SJSA1 (cell line): ENCODE data around the gene PSTPIP1. TPM values are rescaled to one million over a fixed set of nuclear protein-coding genes. Genes with fewer than 3 reads are reported as not detected.

ENCODE experiments used
- DNase-seq, 2 experiments: peaks; one replicate each; pipeline ENCODE4 v3.0.0-alpha.2; 2015 to 2020; ENCODE audit warnings: low spot score in 2 of 2, low read depth in 1 of 2
- H3K27ac ChIP-seq: fragments of 250-450 bp; sonication (Bioruptor Pico); 2 replicates; pipeline ENCODE4 v1.5.1; 2020; ENCODE audit warnings: mild to moderate bottlenecking, moderate library complexity
- H3K27me3 ChIP-seq: fragments of 250-450 bp; sonication (Bioruptor Pico); replicated peaks from 2 replicates; pipeline ENCODE4 v1.5.1; 2020; ENCODE audit warnings: mild to moderate bottlenecking, moderate library complexity
- H3K36me3 ChIP-seq: fragments of 250-450 bp; sonication (Bioruptor Pico); 2 replicates; pipeline ENCODE4 v1.5.1; 2020; ENCODE audit warnings: mild to moderate bottlenecking
- H3K4me1 ChIP-seq: fragments of 250-450 bp; sonication (Bioruptor Pico); replicated peaks from 2 replicates; pipeline ENCODE4 v1.6.1; 2021; ENCODE audit warnings: mild to moderate bottlenecking
- H3K4me3 ChIP-seq: fragments of 250-450 bp; sonication (Bioruptor Pico); 2 replicates; pipeline ENCODE4 v1.5.1; 2020; ENCODE audit warnings: mild to moderate bottlenecking
- H3K9me3 ChIP-seq: fragments of 250-450 bp; sonication (Bioruptor Pico); replicated peaks from 2 replicates; pipeline ENCODE4 v1.5.1; 2020; ENCODE audit warnings: mild to moderate bottlenecking
- total RNA-seq: library from RNA; depleted of rRNA; stranded (reverse); fragments of >200 nt; shearing (Covaris generic); gene quantifications from 2 replicates; pipeline ENCODE4 v1.2.3, GENCODE V29; 2014

The PSTPIP1 gene
- total RNA-seq, 1 experiment from 2014 or later, result not detected

GRCh38 chr15:76972389-76973361, 22.3 kb upstream of the PSTPIP1 start:
- Histone ChIP-seq H3K27me3 (peaks cover 12% of the 10 kb centered on the region), H3K4me1 (no peaks in the 10 kb centered on the region), H3K9me3 (no peaks in the 10 kb centered on the region), H3K36me3 (no peaks in the 10 kb centered on the region), H3K4me3 (no peak overlapping the region), H3K27ac (no peak overlapping the region)
- DNase-seq, result no peak

- Histone ChIP-seq H3K27ac (no peak overlapping the region), H3K27me3 (peaks cover 15% of the 10 kb centered on the region), H3K9me3 (no peaks in the 10 kb centered on the region), H3K36me3 (no peaks in the 10 kb centered on the region), H3K4me1 (no peaks in the 10 kb centered on the region), H3K4me3 (no peak overlapping the region)
- no peak for DNase-seq
Measured at GRCh38 chr15:76973362-76973743, 21.6 kb upstream of the PSTPIP1 start.

- Histone ChIP-seq H3K36me3 (no peaks in the 10 kb centered on the region), H3K27ac (no peak overlapping the region), H3K4me3 (no peak overlapping the region), H3K9me3 (no peaks in the 10 kb centered on the region), H3K27me3 (peaks cover 15% of the 10 kb centered on the region), H3K4me1 (no peaks in the 10 kb centered on the region)
- DNase-seq, result no peak
Measured at GRCh38 chr15:76973906-76974305, 21.0 kb upstream of the PSTPIP1 start.

GRCh38 chr15:76974456-76975036, 20.4 kb upstream of the PSTPIP1 start:
- Histone ChIP-seq H3K4me1 (no peaks in the 10 kb centered on the region), H3K36me3 (no peaks in the 10 kb centered on the region), H3K9me3 (no peaks in the 10 kb centered on the region), H3K27me3 (peaks cover 15% of the 10 kb centered on the region), H3K4me3 (no peak overlapping the region), H3K27ac (no peak overlapping the region)
- no peak for DNase-seq

- Histone ChIP-seq H3K36me3 (no peaks in the 10 kb centered on the region), H3K27me3 (peaks cover 9% of the 10 kb centered on the region), H3K4me1 (no peaks in the 10 kb centered on the region), H3K4me3 (no peak overlapping the region), H3K27ac (no peak overlapping the region), H3K9me3 (no peaks in the 10 kb centered on the region)
- no peak for DNase-seq
Measured at GRCh38 chr15:76976141-76976540, 18.8 kb upstream of the PSTPIP1 start.

- no peak overlapping the region for H3K4me3 ChIP-seq
- no peaks in the 10 kb centered on the region for H3K36me3 ChIP-seq
- DNase-seq, result no peak
- H3K27me3 ChIP-seq, result peaks cover 9% of the 10 kb centered on the region
- H3K4me1 ChIP-seq, result no peaks in the 10 kb centered on the region
- no peak overlapping the region for H3K27ac ChIP-seq
- no peaks in the 10 kb centered on the region for H3K9me3 ChIP-seq
Measured at GRCh38 chr15:76976572-76977270, 18.2 kb upstream of the PSTPIP1 start.

- peaks cover 4% of the 10 kb centered on the region; the same call in 1 of the 2 replicates for H3K27me3 ChIP-seq
- no peak overlapping the region for H3K4me3 ChIP-seq
- no peaks in the 10 kb centered on the region for H3K4me1 ChIP-seq
- no peak for DNase-seq
- no peaks in the 10 kb centered on the region for H3K36me3 ChIP-seq
- no peak overlapping the region for H3K27ac ChIP-seq
- no peaks in the 10 kb centered on the region for H3K9me3 ChIP-seq
Measured at GRCh38 chr15:76978522-76979330, 16.2 kb upstream of the PSTPIP1 start.

GRCh38 chr15:76979331-76979925, 15.5 kb upstream of the PSTPIP1 start:
- no peaks in the 10 kb centered on the region for H3K4me1 ChIP-seq
- peaks cover 4% of the 10 kb centered on the region; the same call in 1 of the 2 replicates for H3K27me3 ChIP-seq
- H3K27ac ChIP-seq, result no peak overlapping the region
- no peaks in the 10 kb centered on the region for H3K36me3 ChIP-seq
- no peak overlapping the region for H3K4me3 ChIP-seq
- no peak for DNase-seq
- H3K9me3 ChIP-seq, result no peaks in the 10 kb centered on the region

GRCh38 chr15:76979996-76980520, 14.9 kb upstream of the PSTPIP1 start:
- Histone ChIP-seq H3K27me3 (peaks cover 4% of the 10 kb centered on the region; the same call in 1 of the 2 replicates), H3K27ac (no peak overlapping the region), H3K9me3 (no peaks in the 10 kb centered on the region), H3K4me1 (no peaks in the 10 kb centered on the region), H3K36me3 (no peaks in the 10 kb centered on the region), H3K4me3 (no peak overlapping the region)
- no peak for DNase-seq

- Histone ChIP-seq H3K27ac (no peak overlapping the region), H3K4me3 (no peak overlapping the region), H3K4me1 (no peaks in the 10 kb centered on the region), H3K27me3 (peaks cover 4% of the 10 kb centered on the region; the same call in 1 of the 2 replicates), H3K36me3 (no peaks in the 10 kb centered on the region), H3K9me3 (no peaks in the 10 kb centered on the region)
- DNase-seq, result no peak
Measured at GRCh38 chr15:76982356-76982755, 12.6 kb upstream of the PSTPIP1 start.

- Histone ChIP-seq H3K27ac (no peak overlapping the region), H3K9me3 (no peaks in the 10 kb centered on the region), H3K4me3 (no peak overlapping the region), H3K36me3 (no peaks in the 10 kb centered on the region), H3K27me3 (peaks cover 2% of the 10 kb centered on the region; the same call in 1 of the 2 replicates), H3K4me1 (no peaks in the 10 kb centered on the region)
- no peak for DNase-seq
Measured at GRCh38 chr15:76982756-76983155, 12.2 kb upstream of the PSTPIP1 start.

- Histone ChIP-seq H3K9me3 (no peaks in the 10 kb centered on the region), H3K27me3 (no peaks in the 10 kb centered on the region), H3K36me3 (no peaks in the 10 kb centered on the region), H3K4me3 (no peak overlapping the region), H3K4me1 (no peaks in the 10 kb centered on the region), H3K27ac (no peak overlapping the region)
- DNase-seq, result no peak
Measured at GRCh38 chr15:76983590-76984375, 11.1 kb upstream of the PSTPIP1 start.
